ENCODE measurements around the gene CHMP6. TPM values are rescaled to one million over a fixed set of nuclear protein-coding genes. Genes with fewer than 3 reads are reported as not detected.
"Not testable (repeated sequence)": the region's sequence is repeated elsewhere in the genome, so short reads cannot be mapped to it uniquely, and the experiment has no call there.

The CHMP6 gene
- total RNA-seq, 2 donors from 2014 or later: 10.4 to 32.3 TPM

GRCh38 chr17:81027038-81027437 lies 35.4 kb downstream of the CHMP6 start:
- WGBS, 2 donors: 31 to 42% methylated on average over 15 of the region's 15 CpGs
- Histone ChIP-seq H3K27ac (no peak overlapping the region), H3K4me1 (peaks cover 39% of the 10 kb centered on the region)

GRCh38 chr17:81027591-81028505 lies 36.2 kb downstream of the CHMP6 start:
- no peak overlapping the region for H3K27ac ChIP-seq
- TF ChIP-seq, protein P1, sequence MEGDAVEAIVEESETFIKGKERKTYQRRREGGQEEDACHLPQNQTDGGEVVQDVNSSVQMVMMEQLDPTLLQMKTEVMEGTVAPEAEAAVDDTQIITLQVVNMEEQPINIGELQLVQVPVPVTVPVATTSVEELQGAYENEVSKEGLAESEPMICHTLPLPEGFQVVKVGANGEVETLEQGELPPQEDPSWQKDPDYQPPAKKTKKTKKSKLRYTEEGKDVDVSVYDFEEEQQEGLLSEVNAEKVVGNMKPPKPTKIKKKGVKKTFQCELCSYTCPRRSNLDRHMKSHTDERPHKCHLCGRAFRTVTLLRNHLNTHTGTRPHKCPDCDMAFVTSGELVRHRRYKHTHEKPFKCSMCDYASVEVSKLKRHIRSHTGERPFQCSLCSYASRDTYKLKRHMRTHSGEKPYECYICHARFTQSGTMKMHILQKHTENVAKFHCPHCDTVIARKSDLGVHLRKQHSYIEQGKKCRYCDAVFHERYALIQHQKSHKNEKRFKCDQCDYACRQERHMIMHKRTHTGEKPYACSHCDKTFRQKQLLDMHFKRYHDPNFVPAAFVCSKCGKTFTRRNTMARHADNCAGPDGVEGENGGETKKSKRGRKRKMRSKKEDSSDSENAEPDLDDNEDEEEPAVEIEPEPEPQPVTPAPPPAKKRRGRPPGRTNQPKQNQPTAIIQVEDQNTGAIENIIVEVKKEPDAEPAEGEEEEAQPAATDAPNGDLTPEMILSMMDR (IDR thresholded peaks at IDR 0.05): no peak
- intact Hi-C loops (cut with DNase I): loop anchor here (2.0 kb wide), 1 partner anchor 75 kb away; no protein-coding TSS in a partner anchor
- H3K4me1 ChIP-seq: peaks cover 44% of the 10 kb centered on the region
- no peaks in the 10 kb centered on the region for H3K36me3 ChIP-seq (replicated peaks in 1 of 2; ENCODE audit: insufficient read depth in 1 of 2, low read depth in 2 of 2)
- no peak for ATAC-seq
- 28 to 40% methylated on average over 12 to 36 of the region's 37 CpGs for WGBS, 2 donors
- no peak overlapping the region for H3K4me3 ChIP-seq
- peaks cover 0 to 14% of the 10 kb centered on the region in 2 donors for H3K27me3 ChIP-seq
- no peaks in the 10 kb centered on the region for H3K9me3 ChIP-seq
- DNase-seq: peak in 1 of 4 donors; percentile 38

More at GRCh38 chr17:81027038-81027437, 35.4 kb downstream of the CHMP6 start:
- intact Hi-C loops (cut with DNase I): loop anchor here (2.0 kb wide), 1 partner anchor 76 kb away; no protein-coding TSS in a partner anchor
- ATAC-seq (no peak), DNase-seq (no peak)
- TF ChIP-seq, protein P1 (IDR thresholded peaks at IDR 0.05): no peak
- TF ChIP-seq POLR2A (IDR thresholded peaks at IDR 0.05): no peak
- Histone ChIP-seq H3K27me3 (peaks cover 0 to 14% of the 10 kb centered on the region in 2 donors), H3K36me3 (replicated peaks in 1 of 2; ENCODE audit: insufficient read depth in 1 of 2, low read depth in 2 of 2) (no peaks in the 10 kb centered on the region), H3K9me3 (no peaks in the 10 kb centered on the region), H3K4me3 (no peak overlapping the region)

DNA sequence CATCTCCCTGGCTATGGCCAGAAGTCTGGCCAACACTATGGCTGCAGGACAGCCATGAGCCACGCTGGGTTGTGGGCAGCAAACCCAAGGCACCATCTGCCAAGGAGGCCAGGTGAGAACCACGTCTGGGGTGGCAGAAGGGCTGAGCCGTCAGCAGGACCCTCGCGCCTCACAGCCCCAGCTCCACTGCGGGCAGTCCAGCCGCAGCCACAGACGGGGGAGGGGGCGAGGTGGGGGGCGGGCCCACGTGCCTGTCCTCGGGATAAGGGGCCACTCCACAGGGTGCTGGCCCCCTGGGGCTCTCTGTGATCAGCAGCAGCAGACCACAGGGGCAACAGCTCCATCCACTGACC lies 36.8 kb downstream of the CHMP6 start:
- Histone ChIP-seq H3K27me3 (peaks cover 0 to 14% of the 10 kb centered on the region in 2 donors), H3K36me3 (replicated peaks in 1 of 2; ENCODE audit: insufficient read depth in 1 of 2, low read depth in 2 of 2) (no peaks in the 10 kb centered on the region), H3K4me1 (peaks cover 50% of the 10 kb centered on the region), H3K27ac (no peak overlapping the region), H3K4me3 (no peak overlapping the region), H3K9me3 (no peaks in the 10 kb centered on the region)
- no peak for ATAC-seq
- intact Hi-C loops (cut with DNase I): no loop called here
- WGBS, 2 donors: 17% methylated on average over 11 of the region's 12 CpGs; no CpG with 5 or more reads in 1 of the 2 donors
- DNase-seq: no peak
- TF ChIP-seq, protein P1 (IDR thresholded peaks at IDR 0.05): no peak
- no peak for TF ChIP-seq POLR2A (IDR thresholded peaks at IDR 0.05)

DNA sequence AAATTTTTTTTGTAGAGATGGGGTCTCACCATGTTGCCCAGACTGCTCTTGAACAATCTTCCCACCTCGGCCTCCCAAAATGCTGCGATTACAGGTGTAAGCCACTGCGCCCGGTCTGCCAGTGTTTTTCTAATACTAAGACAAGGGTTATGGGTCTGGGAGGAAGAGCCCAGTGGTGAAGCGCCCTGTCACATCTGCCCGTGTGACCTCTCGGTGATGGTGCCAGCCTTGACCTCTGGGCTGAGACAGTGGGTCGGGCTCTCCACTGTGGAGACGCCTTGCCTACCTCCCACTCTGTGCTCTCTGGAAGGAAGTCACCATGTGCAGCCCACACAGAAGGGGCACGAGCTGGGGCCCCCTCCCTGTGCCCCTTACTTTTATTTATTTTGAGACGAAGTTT lies 38.2 kb downstream of the CHMP6 start:
- ATAC-seq: no peak
- no peak for TF ChIP-seq POLR2A (IDR thresholded peaks at IDR 0.05)
- TF ChIP-seq, protein P1 (IDR thresholded peaks at IDR 0.05): no peak
- intact Hi-C loops (cut with DNase I): no loop called here
- no peak overlapping the region for H3K4me3 ChIP-seq
- H3K9me3 ChIP-seq: no peaks in the 10 kb centered on the region
- WGBS, 2 donors: 77 to 80% methylated on average over 7 to 11 of the region's 11 CpGs
- no peaks in the 10 kb centered on the region for H3K36me3 ChIP-seq (replicated peaks in 1 of 2; ENCODE audit: insufficient read depth in 1 of 2, low read depth in 2 of 2)
- DNase-seq: no peak
- H3K27ac ChIP-seq: no peak overlapping the region
- peaks cover 0 to 10% of the 10 kb centered on the region in 2 donors for H3K27me3 ChIP-seq
- H3K4me1 ChIP-seq: peaks cover 58% of the 10 kb centered on the region

- peaks cover 58% of the 10 kb centered on the region for H3K4me1 ChIP-seq
- DNase-seq; H3K36me3 ChIP-seq (replicated peaks in 1 of 2; ENCODE audit: insufficient read depth in 1 of 2, low read depth in 2 of 2); H3K9me3 ChIP-seq; intact Hi-C loops (cut with DNase I); ATAC-seq; H3K27me3 ChIP-seq; H3K27ac ChIP-seq; H3K4me3 ChIP-seq: not testable (repeated sequence)
- WGBS, 2 donors: 83 to 91% methylated on average over 6 to 9 of the region's 9 CpGs
Observed at GRCh38 chr17:81030312-81030711, 38.7 kb downstream of the CHMP6 start.
